Mammary epithelial cell (primary cell): Measurements from ENCODE around the gene CRIM1.

ENCODE experiments used
- EZH2 ChIP-seq: IDR thresholded peaks from 2 replicates; pipeline ENCODE4 v1.6.1; 2012; ENCODE audit warnings: low read length, inconsistent platforms, borderline replicate concordance
- TF ChIP-seq, protein P1 (sequence below), 2 donors: IDR thresholded peaks in 1 of 2; conservative IDR thresholded peaks in 1 of 2; 2 replicates each; pipeline ENCODE4 v1.5.1; 2011 to 2012; ENCODE audit warnings: inconsistent platforms in 2 of 2, low read length in 2 of 2, mild to moderate bottlenecking in 2 of 2, control low read depth in 1 of 2, low read depth in 1 of 2; ENCODE audit not compliant: insufficient read depth in 1 of 2; ENCODE audit errors: extremely low read depth in 1 of 2

DNA sequence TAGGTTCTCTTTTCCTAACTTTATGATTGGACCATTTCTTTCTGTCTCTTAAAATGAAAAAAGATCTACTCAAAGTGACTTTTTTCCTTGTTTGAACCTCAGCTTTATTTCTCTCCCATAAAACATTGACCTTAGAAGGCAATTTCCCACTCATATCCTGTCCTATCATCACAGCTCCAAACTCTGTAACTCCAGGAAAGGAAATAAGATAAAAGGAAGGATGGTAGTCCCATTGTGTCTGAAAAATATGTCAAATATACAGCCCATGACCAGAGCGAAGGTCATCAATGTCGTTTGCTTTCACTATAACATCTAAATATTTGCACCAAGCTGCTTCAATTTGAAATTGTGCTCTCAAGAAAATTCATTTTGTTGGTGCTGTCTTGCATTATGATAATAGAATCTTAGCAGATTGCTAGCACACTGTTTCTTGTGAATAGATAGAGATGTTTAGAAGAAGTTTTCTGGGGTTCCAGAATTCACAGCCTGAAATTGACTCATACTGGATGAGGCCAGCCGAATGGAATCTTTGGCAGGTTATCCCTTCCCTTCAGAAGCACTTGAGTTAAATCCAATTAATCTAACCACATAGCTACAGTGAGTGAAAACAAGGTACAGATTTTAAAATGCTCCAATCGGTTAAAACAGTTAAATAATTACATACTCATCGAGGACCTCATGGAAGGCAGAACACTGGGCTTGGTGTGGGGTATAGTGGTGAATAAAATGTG, 95.1 kb downstream of the CRIM1 start:
- TF ChIP-seq, protein P1, sequence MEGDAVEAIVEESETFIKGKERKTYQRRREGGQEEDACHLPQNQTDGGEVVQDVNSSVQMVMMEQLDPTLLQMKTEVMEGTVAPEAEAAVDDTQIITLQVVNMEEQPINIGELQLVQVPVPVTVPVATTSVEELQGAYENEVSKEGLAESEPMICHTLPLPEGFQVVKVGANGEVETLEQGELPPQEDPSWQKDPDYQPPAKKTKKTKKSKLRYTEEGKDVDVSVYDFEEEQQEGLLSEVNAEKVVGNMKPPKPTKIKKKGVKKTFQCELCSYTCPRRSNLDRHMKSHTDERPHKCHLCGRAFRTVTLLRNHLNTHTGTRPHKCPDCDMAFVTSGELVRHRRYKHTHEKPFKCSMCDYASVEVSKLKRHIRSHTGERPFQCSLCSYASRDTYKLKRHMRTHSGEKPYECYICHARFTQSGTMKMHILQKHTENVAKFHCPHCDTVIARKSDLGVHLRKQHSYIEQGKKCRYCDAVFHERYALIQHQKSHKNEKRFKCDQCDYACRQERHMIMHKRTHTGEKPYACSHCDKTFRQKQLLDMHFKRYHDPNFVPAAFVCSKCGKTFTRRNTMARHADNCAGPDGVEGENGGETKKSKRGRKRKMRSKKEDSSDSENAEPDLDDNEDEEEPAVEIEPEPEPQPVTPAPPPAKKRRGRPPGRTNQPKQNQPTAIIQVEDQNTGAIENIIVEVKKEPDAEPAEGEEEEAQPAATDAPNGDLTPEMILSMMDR (conservative IDR thresholded peaks at IDR 0.05 in 1 of 2, IDR thresholded peaks at IDR 0.05 in 1 of 2; ENCODE audit: extremely low read depth in 1 of 2, insufficient read depth in 1 of 2, low read depth in 1 of 2, low read length in 2 of 2) = no peak
- no peak for TF ChIP-seq EZH2
